Body of pancreas (tissue), 4 donors: ENCODE data around the gene SAPCD1. TPM values are rescaled to one million over a fixed set of nuclear protein-coding genes. Genes with fewer than 3 reads are reported as not detected.

Experiments
- ATAC-seq: fragments of 150-250 bp; one replicate; pipeline ENCODE4 v1.9.1; 2016
- DNase-seq, 4 donors: peaks; one replicate each; pipeline ENCODE4 v3.0.0-alpha.2; 2019
- H3K27ac ChIP-seq, 4 donors: fragments of 200-600 bp; sonication (generic); 1 replicate in 3 of 4; 2 replicates in 1 of 4; pipeline versions ENCODE4 v1.5.1 to v1.6.1; 2016 to 2019; ENCODE audit warnings: mild to moderate bottlenecking in 1 of 4, mixed read lengths in 1 of 4, moderate library complexity in 1 of 4
- H3K27me3 ChIP-seq, 2 donors: fragments of 200-600 bp; sonication (generic); one replicate each; pipeline ENCODE4 v1.6.0; 2016; ENCODE audit warnings: mild to moderate bottlenecking in 1 of 2
- H3K36me3 ChIP-seq, 2 donors: fragments of 200-600 bp; sonication (generic); replicated peaks in 1 of 2; 2 replicates each; pipeline ENCODE4 v1.5.1; 2016; ENCODE audit warnings: low read depth in 2 of 2; ENCODE audit not compliant: insufficient read depth in 1 of 2
- H3K4me1 ChIP-seq: fragments of 200-600 bp; sonication (generic); one replicate; pipeline ENCODE4 v1.6.0; 2016
- H3K4me3 ChIP-seq, 2 donors: fragments of 200-600 bp; sonication (generic); 1 replicate in 1 of 2; 2 replicates in 1 of 2; pipeline ENCODE4 v1.5.1; 2016 to 2019
- H3K9me3 ChIP-seq, 3 donors: fragments of 200-600 bp; sonication (generic); 1 replicate in 2 of 3; 2 replicates in 1 of 3; pipeline ENCODE4 v1.5.1; 2016
- POLR2A ChIP-seq, 3 donors: fragments of 450-650 bp; IDR thresholded peaks; one replicate each; pipeline ENCODE4 v1.6.1; 2016; ENCODE audit warnings: antibody characterized with exemption in 3 of 3, mild to moderate bottlenecking in 2 of 3
- WGBS, 2 donors: methylation state at CpG; one replicate each; pipeline ENCODE4 v1.1.5; 2017; 5-methylcytosine and 5-hydroxymethylcytosine counted together
- intact Hi-C: fragments of 100-400 bp; cut with DNase I; formaldehyde crosslinking; loops from one replicate; pipeline ENCODE4 v1.15.1; 2023
- total RNA-seq, 2 donors: library from RNA; depleted of rRNA; stranded (reverse); fragments of >200 nt; gene quantifications; one replicate each; pipeline ENCODE4 v1.1.0, GENCODE V29; 2016
- TF ChIP-seq, protein P1 (sequence below), 7 experiments: fragments of 450-650 bp in 4 of 7; fragments of 200-600 bp in 3 of 7; sonication (generic) in 3 of 7; IDR thresholded peaks; one replicate each; pipeline ENCODE4 v1.5.1; 2016 to 2019; ENCODE audit warnings: antibody characterized with exemption in 7 of 7

The SAPCD1 gene
- total RNA-seq, 2 donors from 2014 or later: 2.0 to 2.6 TPM

- no peak for TF ChIP-seq POLR2A (IDR thresholded peaks at IDR 0.05)
- TF ChIP-seq, protein P1, sequence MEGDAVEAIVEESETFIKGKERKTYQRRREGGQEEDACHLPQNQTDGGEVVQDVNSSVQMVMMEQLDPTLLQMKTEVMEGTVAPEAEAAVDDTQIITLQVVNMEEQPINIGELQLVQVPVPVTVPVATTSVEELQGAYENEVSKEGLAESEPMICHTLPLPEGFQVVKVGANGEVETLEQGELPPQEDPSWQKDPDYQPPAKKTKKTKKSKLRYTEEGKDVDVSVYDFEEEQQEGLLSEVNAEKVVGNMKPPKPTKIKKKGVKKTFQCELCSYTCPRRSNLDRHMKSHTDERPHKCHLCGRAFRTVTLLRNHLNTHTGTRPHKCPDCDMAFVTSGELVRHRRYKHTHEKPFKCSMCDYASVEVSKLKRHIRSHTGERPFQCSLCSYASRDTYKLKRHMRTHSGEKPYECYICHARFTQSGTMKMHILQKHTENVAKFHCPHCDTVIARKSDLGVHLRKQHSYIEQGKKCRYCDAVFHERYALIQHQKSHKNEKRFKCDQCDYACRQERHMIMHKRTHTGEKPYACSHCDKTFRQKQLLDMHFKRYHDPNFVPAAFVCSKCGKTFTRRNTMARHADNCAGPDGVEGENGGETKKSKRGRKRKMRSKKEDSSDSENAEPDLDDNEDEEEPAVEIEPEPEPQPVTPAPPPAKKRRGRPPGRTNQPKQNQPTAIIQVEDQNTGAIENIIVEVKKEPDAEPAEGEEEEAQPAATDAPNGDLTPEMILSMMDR (IDR thresholded peaks at IDR 0.05): no peak
- peak overlapping the region; percentile 58 to 83 (median 76) for H3K27ac ChIP-seq
- H3K4me1 ChIP-seq: peaks cover 23% of the 10 kb centered on the region
- no peaks in the 10 kb centered on the region for H3K27me3 ChIP-seq
- intact Hi-C loops: no loop called here
- 23 to 70% methylated on average over 6 to 14 of the region's 14 CpGs for WGBS, 2 donors
- no peak overlapping the region for H3K4me3 ChIP-seq
- no peak for DNase-seq
- ATAC-seq: peak; percentile 30
- no peaks in the 10 kb centered on the region for H3K9me3 ChIP-seq
- peaks cover 4 to 21% of the 10 kb centered on the region in 2 donors for H3K36me3 ChIP-seq
These were observed 14.1 kb downstream of the SAPCD1 start for GRCh38 chr6:31776485-31776988.

- TF ChIP-seq POLR2A (IDR thresholded peaks at IDR 0.05): peak; percentile 35 to 62 (median 56)
- TF ChIP-seq, protein P1 (IDR thresholded peaks at IDR 0.05): peak in 1 of 7 experiments; percentile 6
- 11 to 53% methylated on average over 3 to 14 of the region's 15 CpGs for WGBS, 2 donors
- intact Hi-C loops: no loop called here
These were observed 14.7 kb downstream of the SAPCD1 start, which contains the start of gene VWA7 for GRCh38 chr6:31776989-31777666. Gene VWA7, minus strand, starts transcription at chr6:31777328. Its CDS starts 549 bp downstream, at chr6:31776779.

GRCh38 chr6:31777667-31778050 is 15.2 kb downstream of the SAPCD1 start:
- intact Hi-C loops: no loop called here
- no peak for TF ChIP-seq POLR2A (IDR thresholded peaks at IDR 0.05)
- TF ChIP-seq, protein P1 (IDR thresholded peaks at IDR 0.05): no peak
- H3K9me3 ChIP-seq: no peaks in the 10 kb centered on the region
- peaks cover 4 to 30% of the 10 kb centered on the region in 2 donors for H3K36me3 ChIP-seq
- H3K4me3 ChIP-seq: no peak overlapping the region
- peaks cover 23% of the 10 kb centered on the region for H3K4me1 ChIP-seq
- WGBS, 2 donors: 87 to 92% methylated on average over 5 of the region's 5 CpGs
- DNase-seq: no peak
- no peak for ATAC-seq
- no peaks in the 10 kb centered on the region for H3K27me3 ChIP-seq
- H3K27ac ChIP-seq: peak overlapping the region; percentile 58 to 83 (median 76)

More at GRCh38 chr6:31776989-31777666, 14.7 kb downstream of the SAPCD1 start, which contains the start of gene VWA7:
- peaks cover 4 to 25% of the 10 kb centered on the region in 2 donors for H3K36me3 ChIP-seq
- H3K9me3 ChIP-seq: no peaks in the 10 kb centered on the region
- H3K4me3 ChIP-seq: no peak within 1 kb of the TSS
- peaks cover 23% of the 10 kb centered on the region for H3K4me1 ChIP-seq
- ATAC-seq: peak; percentile 83
- DNase-seq: peak; percentile 75 to 89 (median 82)
- no peaks in the 10 kb centered on the region for H3K27me3 ChIP-seq
- H3K27ac ChIP-seq: peak within 1 kb of the TSS; percentile 58 to 83 (median 76)

- no peak overlapping the region for H3K4me3 ChIP-seq
- H3K9me3 ChIP-seq: no peaks in the 10 kb centered on the region
- H3K36me3 ChIP-seq: peaks cover 4 to 33% of the 10 kb centered on the region in 2 donors
- H3K27ac ChIP-seq: peak overlapping the region in 3 of 4 donors; percentile 58 to 83 (median 74)
- intact Hi-C loops: no loop called here
- ATAC-seq (no peak), DNase-seq (no peak)
- H3K27me3 ChIP-seq: no peaks in the 10 kb centered on the region
- 88 to 90% methylated on average over 4 to 5 of the region's 5 CpGs for WGBS, 2 donors
- H3K4me1 ChIP-seq: peaks cover 23% of the 10 kb centered on the region
- TF ChIP-seq POLR2A (IDR thresholded peaks at IDR 0.05): no peak
- TF ChIP-seq, protein P1 (IDR thresholded peaks at IDR 0.05): no peak
These were observed 15.7 kb downstream of the SAPCD1 start for GRCh38 chr6:31778193-31778592.
